Muscle of back (tissue), 11 donors: ENCODE data around the gene KIAA0040. TPM values are rescaled to one million over a fixed set of nuclear protein-coding genes. Genes with fewer than 3 reads are reported as not detected.

ENCODE experiments used
- DNase-seq, 3 donors: peaks; one replicate each; pipeline versions ENCODE4 v3.0.0 to v3.0.0-alpha.2; 2013
- polyA plus RNA-seq, 10 donors: library from polyadenylated mRNA; unstranded; fragments of 120-200 nt; gene quantifications; one replicate each; pipeline ENCODE4 v1.2.1, GENCODE V29; 2013; ENCODE audit not compliant: insufficient read length in 10 of 10

The KIAA0040 gene
- polyA plus RNA-seq, 10 donors = 11.6 to 21.5 (median 15.8) TPM

DNA sequence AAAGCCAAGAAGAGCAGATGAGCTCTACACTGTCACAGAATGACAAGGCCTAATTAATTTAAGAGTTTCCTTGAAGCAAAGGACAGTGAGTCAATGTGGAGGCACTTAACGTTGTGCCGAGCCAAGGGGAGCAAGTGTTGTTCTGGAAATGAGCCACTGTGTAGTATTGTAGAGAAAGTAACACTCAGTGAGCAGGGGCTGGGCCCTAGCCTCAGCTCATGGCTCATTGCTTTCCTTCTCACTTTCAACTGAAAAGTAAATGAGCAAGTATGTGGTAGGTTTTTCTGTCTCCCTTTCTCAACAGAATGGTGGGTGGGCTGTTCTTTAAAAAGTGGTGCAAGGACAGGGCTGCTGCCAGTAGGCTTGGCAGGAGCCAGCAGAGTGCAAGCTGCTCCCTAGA is 11.8 kb upstream of the KIAA0040 start:
- peak in 2 of 3 donors; percentile 64 to 74 for DNase-seq

DNA sequence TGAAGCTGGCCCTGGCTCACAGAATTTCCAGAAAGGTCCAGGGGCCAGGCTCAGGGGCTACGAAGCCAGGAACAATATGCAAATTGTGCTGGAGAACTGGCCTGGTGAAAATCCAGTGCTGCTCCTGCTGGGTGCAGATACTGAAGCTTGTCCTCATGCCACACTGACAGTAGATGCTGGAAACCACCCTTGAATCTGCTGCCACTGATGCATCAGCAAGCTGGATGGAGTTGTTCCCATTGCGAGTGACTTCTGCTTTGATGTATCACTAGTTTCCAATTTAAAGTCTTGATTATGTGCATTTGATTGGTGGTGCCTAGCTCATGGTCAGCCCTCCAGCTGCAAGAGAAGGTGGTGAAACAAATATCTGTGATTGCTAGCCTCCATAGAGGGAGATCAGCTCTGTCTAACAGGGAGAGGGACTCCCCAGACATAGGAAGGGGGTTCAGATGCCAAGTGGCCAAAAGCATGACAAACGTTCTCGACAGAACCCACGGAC is 11.0 kb upstream of the KIAA0040 start:
- DNase-seq = no peak

DNA sequence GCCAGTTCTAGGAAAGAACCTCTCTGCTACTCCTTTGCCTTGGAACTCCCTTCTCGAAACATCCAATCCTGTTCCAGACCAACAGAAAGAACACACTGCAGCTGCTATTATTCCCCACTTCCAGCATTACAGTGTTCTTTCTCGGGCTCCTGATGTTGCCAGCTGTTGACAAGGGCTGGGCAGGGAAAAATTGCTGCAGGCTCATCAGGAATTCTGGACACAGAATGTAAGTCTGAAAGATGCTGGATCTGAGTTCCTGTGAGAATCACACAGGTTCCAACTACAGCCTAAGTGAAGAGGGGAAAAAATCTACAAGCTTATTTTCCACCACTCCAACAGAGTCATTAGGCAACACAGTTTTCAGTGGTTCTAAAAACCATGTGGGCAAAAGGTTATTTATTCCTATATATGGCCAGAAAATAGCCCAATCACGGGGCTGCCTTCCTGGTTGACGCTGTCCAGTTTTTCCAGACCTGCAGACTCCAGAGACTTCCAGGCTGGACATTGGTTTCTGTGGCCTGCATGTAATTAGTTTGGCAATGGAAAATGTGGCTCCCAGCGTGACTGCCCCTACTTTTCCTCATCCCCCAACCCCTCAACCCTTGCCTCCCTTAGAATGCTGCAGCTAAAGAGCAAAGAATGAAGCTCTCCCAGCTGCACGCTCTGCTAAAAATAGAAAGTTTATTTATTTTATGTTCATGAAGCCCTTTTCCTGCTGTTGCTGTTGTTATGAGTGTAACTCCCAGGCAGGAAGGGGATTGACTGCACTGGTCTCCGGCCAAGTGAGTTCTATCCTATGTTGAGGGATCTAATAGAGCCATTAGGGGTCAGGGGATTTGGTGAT is 8.3 kb upstream of the KIAA0040 start:
- peak; percentile 60 to 91 (median 80) for DNase-seq

DNA sequence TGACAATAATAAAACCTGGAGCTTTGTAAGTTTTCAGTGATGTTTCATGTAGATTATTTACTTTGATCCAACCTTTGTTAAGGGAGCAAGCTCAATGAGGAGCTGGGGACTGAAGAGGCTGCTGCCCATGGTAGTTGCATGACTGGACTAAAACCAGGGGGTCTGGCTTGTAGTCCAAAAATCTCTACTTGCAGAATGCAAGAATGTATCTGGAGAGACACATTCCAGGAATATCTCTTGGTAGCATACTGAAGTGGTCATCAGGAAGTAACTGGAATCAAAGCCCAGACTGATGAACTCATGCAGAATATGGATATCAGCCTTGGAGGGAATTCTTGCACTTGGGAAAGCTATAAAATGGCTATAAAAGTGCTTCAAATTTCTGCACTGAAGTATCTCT is 5.8 kb upstream of the KIAA0040 start:
- no peak for DNase-seq

DNA sequence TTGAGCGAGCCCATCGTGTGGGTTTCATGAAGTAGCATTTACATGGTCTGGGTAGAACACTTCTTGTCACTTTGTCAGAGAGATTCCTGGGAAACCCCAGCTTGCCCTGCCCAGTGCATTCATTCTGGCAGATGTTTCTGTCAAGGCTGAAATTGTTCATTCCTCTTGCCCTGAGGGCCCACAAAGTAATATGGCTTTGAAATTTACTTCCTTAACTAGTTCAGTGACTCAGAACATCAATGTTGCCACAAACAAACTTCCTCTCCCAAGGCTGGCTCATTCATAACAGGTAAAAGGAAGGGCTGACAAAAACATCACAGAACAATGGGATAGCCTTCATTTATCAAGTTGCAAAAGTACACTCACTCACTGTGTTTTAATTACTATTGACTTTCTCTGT is 5.0 kb upstream of the KIAA0040 start:
- no peak for DNase-seq

DNA sequence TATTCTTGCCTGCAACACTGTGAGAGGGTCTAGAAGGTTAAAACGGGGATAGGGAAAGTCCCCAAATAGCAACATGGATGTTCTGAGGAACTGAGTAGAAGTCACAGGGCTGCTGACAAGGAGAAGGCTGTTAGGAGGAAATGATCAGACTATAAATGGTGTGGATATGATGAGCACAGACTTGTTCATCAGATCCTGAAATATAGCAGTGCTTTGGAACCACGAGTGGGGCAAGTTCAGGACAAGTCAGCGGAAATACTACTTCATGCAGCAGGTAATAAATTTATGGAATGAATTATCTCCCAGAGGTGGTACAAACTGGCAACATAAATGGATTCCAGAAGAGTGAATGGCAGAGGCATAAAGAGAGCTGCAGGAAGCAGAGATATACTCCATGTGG is 3.2 kb upstream of the KIAA0040 start:
- DNase-seq = no peak

DNA sequence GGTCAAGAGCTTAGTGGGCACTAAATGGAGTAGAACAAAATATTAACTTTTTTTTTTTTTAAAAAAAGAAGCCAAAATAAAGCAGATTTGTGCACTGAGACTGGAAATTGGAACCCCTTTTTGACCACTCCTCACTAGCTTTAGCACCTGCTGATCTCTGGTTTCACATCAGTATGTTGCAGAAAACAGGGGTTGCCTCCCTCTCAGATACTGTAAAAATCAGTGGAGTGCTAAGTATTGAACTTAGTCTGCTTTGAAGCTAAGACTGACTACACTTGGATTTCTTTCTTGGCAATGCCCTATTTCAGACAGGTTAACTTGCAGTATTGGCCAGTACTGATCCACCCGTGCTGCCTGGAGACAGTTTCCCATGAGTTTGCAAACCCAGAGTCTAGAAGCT is 2.7 kb upstream of the KIAA0040 start:
- DNase-seq = no peak

DNA sequence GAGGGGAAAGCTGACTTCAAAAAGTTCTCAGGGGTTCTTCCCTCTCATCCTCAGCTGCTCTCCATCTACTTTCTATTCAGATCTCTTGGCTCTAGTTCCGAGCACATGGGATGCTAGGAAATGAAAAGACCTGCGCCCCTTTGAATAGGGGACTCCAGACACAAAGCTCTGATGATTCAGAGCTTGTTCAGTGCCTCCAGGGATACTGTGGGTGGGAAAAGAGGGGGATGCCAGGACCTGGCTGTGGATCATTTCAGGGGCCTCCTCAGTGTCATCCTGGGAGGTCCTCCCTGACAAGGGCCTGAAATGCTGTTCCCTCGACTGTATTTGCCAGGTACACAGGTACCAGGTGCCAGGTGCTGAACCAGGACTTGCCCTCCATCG is 943 bp upstream of the KIAA0040 start:
- no peak for DNase-seq

DNA sequence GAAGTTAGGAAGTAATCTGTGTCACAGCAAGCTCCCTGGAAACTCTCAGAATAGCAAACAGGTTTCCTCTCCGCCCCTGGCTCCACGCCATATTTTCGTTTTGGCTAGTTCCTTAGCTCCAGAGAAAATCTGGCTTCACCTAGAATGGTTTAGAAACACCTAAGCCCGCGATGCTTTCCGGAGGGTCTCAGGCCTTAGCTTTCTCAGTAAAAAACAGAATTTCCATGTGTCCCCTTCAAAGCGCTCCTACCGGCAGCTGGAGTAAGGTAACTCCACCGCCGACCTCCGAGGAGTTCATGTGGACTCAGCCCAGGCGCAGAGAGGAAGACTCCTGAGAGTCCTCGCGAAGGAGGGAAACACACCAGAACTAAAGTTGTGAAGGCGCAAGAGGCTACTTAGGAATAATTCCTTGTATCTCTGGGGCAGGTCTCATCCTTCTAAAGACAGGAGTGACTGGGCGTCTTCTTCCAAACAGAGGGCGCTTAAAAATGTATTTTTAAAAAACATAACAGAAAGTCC is 406 bp downstream of the KIAA0040 start:
- DNase-seq = peak; percentile 28 to 82 (median 65)

DNA sequence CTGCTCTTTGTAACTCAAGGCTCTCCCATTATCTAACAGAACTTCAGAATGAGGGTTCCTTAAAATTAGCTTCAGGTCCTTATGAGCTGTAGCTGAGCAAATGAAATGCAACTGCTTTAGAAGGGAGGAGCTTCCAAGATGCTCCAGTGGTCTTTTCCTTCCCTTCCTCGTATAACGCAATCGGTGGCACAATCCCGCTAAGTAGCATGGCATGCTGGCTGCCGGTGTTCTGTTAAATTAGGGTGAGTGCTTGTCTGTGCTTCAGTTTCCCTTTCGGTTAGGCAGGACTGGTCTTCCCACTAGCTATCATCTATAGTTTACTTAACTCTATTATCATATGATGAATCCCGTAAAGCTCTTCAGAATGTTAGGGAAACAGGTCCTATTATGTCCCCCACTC is 917 bp downstream of the KIAA0040 start:
- no peak for DNase-seq

DNA sequence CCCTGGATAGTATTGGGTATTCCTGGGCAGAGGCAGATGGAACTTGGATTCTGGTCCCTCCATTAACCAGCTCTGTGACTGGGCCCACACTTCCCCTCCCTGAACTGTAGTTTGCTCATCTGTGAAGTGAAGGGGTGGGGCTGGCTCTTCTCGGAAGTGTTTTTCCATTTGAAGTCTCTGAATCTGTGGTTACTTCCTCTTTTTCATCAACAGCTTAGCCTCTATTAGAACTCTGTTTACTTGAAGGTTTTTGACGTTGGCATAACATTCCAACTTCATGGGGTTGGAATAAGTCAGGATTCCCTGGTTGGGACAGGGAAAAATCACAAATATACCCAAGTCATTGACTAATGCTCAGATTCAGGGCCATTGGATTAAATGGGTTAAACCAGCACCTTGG is 3.6 kb downstream of the KIAA0040 start:
- no peak for DNase-seq

DNA sequence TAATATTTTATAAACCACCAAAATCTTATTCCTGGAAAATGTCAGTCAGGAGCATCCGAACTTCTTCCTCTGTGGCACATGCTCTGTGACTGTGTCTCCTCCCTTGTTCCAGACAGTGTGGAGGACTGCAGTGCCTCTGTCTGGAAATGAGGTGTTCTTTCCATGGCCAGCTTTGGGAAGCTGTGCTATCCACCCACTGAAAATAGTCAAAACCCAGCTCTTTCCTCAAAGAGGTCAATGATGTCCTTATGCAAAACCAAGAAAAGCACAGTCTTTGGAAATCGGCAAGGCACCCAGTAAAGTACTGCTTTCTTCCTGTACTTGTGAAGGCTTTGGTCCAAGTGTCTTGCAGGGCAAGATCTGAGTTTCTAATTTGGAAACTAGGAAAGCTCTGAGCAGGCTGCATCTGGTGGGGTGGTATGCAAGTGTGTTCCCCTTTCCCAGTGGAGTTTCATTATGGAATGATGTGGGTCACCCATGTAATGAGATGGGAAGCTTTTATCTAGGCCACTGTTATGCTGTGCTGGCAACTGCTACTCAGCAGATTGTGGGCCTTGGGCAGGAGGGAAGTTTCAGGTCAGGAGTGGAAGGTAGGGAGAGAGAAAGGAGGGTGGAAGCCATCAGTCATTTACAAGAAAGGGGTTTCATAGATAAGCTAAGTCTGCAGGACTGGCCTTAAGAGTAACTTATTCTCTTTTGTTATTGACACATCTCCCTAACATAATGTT is 6.0 kb downstream of the KIAA0040 start:
- DNase-seq = no peak

DNA sequence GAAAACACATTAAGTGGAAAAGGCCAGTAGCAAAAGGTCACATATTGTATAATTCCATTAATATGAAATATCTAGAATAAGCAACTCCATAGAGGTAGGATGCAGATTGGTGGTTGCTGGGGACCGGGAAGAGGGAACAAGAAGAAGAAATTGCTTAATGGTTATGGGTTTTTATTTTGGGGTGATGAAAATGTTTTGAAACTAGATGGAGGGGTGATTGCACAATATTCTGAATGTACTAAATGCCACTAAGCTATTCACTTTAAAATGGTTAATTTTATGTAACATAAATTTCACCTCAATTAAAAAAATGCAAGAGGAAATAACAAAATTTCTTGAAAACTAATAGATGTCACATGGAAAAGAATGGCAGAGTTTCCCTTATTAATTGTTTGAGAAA is 6.7 kb downstream of the KIAA0040 start:
- DNase-seq = no peak

DNA sequence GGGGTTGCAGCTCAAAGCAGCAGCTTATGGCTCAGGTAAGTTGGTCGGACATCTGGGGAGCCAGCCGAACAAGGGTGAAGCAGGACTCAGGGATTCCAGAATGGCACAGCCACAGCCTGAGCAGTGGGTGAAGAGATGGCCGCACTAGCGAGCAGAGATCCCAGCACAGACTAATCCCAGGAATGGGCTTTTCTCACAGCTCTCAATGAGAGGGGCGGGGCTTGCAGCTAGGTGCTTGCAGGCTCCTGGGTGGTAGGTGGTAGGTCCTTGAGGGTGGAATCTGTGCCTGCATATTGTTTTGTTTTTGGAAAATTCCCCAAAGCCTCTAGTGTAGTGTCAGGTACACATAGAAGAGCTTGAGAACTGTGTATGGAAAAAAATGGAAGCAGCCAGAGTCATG is 9.0 kb downstream of the KIAA0040 start:
- DNase-seq = no peak

DNA sequence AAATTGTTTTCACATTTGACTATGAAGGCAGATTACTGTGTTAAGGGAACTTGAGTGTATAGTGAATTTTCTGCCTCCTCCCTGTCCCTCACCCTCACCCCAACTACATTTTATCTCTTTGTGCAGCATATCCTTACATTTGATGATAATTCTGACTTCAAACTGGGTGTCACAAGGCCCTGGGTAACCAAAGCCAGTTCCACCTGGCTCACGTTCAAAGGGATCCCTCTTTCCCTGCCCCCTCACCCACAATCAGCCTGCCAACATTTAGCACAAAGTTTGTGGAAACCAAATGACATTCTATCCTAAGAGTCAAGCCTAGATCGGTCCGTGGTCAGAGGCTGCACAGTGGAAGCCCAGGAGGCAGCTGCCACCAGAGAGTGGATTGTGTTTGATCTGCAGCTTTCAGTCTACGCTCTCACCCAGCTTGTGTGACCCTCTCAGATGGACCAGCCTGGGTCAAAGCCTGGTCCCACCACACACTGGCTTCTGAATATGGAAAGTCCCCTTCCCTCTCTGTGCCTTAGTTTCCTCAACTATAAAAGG is 10.3 kb downstream of the KIAA0040 start:
- no peak for DNase-seq

DNA sequence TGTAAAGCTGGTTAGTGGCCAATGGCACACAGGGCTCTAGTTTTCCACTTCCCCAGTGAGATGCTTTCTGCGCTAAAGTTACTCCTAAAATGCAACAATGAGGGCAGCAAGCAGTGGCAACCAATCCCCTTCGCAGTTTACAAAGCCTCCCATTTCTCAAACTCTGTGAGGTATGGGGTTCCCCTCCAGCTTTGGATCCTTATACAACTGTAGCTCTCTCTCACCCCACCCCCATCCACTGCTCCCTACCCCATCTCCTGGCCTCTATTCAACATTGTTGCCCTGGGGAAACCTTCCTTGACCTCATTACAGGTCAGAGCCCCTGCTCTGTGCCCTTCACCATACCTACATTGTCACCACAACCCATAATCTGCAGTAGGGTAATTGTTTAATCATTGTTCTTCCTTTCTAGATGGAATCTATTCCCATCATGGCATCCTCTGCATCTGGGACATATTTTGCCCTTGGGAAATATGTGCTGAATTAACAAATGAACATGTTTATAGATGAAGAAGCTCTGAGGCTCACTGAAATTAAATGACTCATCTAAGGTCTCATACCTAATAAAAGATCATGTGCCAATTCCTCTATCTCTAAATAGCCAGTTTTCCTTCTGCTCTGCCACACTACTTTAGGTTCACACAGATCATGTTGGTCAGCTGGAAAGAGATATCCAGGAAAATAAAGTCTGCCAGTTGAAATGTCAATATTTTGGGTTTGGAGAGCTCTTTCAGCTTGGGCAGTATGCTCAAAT is 12.6 kb downstream of the KIAA0040 start:
- no peak for DNase-seq

DNA sequence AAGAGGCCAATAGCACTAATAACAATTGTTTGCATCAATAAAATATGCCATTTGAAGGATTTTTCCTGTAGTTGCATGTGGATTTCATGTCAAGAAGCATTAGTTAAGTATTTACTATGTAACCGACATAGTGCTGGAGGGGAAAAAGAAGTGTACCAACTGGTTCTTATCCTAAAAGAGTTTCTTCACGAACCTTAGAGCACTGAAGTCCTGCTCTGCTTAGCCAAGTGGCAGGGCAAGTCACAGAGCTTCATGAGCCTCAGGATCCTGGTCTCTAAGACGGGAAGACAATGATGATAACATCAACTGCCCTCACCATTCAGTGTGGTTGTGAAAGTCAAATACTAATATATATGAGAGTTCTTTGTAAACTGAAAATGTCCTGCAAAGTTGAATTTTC is 14.1 kb downstream of the KIAA0040 start:
- no peak for DNase-seq

DNA sequence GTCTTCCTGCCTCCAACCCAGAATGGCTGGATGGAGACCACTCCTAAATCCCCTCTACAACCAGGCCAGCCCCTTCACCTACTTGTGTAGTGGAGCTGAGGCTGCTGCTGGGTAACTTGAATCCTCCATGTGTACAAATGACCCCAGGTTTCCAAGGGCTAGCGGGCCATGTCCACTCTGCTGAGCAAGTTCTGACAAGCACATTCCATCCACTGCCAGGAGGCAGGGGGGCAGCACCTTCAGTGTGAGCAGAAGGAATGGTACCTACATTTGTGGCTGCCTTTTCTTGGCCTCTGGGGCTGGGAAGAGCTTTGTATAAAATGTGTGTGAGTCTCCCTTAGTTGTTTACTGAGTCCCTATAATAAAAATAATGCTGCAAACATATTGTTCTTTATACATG is 14.5 kb downstream of the KIAA0040 start:
- DNase-seq = no peak

DNA sequence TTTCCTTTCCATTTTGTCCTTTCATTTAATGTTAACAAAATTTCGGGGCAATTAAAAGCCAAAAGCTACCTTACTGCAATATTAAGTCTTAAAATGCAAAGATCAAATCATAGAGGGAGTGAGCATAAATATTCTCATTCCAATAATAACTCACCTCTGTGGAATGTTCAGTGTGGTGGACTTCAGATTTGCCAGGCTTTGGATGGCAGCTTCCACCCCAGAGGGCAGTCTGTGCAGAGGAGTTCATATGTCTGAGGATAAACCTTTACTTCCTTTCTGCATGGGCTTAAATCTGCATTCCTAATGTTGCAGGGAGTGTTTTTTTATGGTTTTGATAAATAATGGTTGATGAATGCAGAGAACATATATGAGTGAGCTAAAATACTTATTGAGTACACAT is 16.3 kb downstream of the KIAA0040 start:
- DNase-seq = no peak

DNA sequence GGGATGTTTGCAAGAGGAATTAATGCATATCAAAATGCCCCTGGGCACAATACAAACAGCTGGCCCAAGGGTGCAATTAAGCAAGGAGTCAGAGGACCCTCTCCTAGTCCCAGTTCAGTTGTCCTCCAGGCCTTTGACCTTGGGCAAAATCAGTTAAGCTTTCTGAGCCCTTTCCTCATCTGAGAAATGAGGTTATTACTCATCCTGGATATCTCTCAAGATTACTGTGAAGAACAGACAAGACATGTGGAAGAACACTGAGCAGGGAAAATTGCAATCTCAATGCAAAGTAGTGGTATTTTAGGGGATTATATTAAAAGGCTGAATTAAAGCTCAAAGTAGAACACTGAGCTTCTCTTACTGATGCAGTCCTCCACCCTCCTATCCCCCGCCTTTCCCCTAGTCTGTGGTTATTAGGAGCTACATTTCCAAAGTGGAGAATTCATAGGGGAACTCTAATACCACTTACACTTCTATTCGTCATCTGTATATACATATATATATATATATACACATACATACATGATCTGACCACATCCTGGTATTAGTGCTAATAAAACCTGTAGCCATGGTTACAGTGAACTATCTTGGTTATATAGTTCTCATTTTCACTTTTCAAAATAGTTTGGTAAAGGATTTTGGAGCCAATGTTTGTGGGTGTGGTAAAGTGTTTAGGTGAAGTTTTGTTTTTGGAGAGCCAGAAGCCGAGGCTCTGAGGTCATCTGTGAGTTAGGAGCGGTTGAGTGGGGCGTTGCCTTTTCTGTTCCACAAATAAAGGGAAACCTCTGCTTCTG is 18.1 kb downstream of the KIAA0040 start:
- peak in 1 of 3 donors; percentile 48 for DNase-seq

DNA sequence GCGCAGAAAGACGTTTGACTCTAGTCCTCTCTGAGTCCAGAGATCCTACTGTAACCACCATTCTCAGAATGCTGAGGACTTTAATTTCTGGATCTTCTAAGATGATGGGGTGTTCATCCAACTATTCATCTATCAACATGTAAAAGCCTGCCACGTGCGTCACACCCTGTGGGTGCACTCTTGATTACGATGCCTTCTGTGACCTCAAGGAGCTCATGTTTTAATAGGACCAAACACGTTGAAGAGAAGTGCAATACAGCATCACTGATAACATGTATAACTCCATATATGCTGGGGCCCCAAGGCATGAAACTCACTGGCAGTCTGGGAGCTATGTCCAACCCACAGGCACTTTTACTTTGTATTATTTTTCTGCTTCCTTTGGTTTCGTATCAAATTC is 19.0 kb downstream of the KIAA0040 start:
- no peak for DNase-seq
